WTC11 (cell line): ENCODE data around the gene CPTP. TPM values are rescaled to one million over a fixed set of nuclear protein-coding genes. Genes with fewer than 3 reads are reported as not detected.

Experiments
- ATAC-seq: fragments of 200-7000 bp; cut with Tn5 transposase; 2 replicates; pipeline ENCODE4 v1.10.0; 2021; ENCODE audit warnings: mild to moderate bottlenecking, moderate library complexity
- CTCF ChIA-PET: fragments of 300-600 bp; sonication (Branson Sonifier 250); formaldehyde crosslinking; loops from one replicate; lab custom pipeline; 2021; ENCODE audit warnings: antibody characterized with exemption; lab: Charles Lee
- POLR2A ChIA-PET: fragments of 350-600 bp; sonication (Branson Sonifier 250); formaldehyde crosslinking; loops from one replicate; lab custom pipeline; 2021; ENCODE audit warnings: antibody characterized with exemption; lab: Charles Lee
- DNase-seq: peaks from one replicate; pipeline ENCODE4 v3.0.0; 2021; ENCODE audit warnings: low spot score
- H3K27ac Mint-ChIP-seq: 2 replicates; pipeline ENCODE4 v1.8.0; 2021; ENCODE audit warnings: mixed read lengths
- H3K27me3 Mint-ChIP-seq: 2 replicates; pipeline ENCODE4 v1.8.0; 2021; ENCODE audit warnings: low read depth, mild to moderate bottlenecking, moderate library complexity, mixed read lengths
- H3K36me3 Mint-ChIP-seq: 2 replicates; pipeline ENCODE4 v1.8.0; 2021; ENCODE audit warnings: mixed read lengths
- H3K4me1 Mint-ChIP-seq: 2 replicates; pipeline ENCODE4 v1.8.0; 2022; ENCODE audit warnings: mixed read lengths
- H3K4me3 Mint-ChIP-seq: 2 replicates; pipeline ENCODE4 v1.8.0; 2021; ENCODE audit warnings: mild to moderate bottlenecking, moderate library complexity, mixed read lengths
- H3K9me3 Mint-ChIP-seq: 2 replicates; pipeline ENCODE4 v1.8.0; 2021; ENCODE audit warnings: mixed read lengths
- CBFB ChIP-seq: sonication (generic); formaldehyde crosslinking; IDR thresholded peaks from 2 replicates; pipeline ENCODE4 v1.8.1; 2022; ENCODE audit warnings: mild to moderate bottlenecking, low read depth, missing genetic modification reagents
- ELF4 ChIP-seq: sonication (generic); formaldehyde crosslinking; IDR thresholded peaks from 2 replicates; pipeline ENCODE4 v1.8.1; 2022; ENCODE audit warnings: low read depth, mild to moderate bottlenecking, moderate library complexity, missing genetic modification reagents
- ESRRA ChIP-seq: sonication (generic); formaldehyde crosslinking; IDR thresholded peaks from 2 replicates; pipeline ENCODE4 v1.8.1; 2022; ENCODE audit warnings: mild to moderate bottlenecking, missing genetic modification reagents, borderline replicate concordance
- FOXK1 ChIP-seq: sonication (generic); formaldehyde crosslinking; IDR thresholded peaks from 2 replicates; pipeline ENCODE4 v1.8.0; 2022; ENCODE audit warnings: mild to moderate bottlenecking, moderate library complexity, missing genetic modification reagents
- GTF2I ChIP-seq: fragments of 250-450 bp; sonication (Bioruptor Pico); conservative IDR thresholded peaks from 2 replicates; pipeline ENCODE4 v1.4.0; 2021; ENCODE audit warnings: mild to moderate bottlenecking
- NR1H2 ChIP-seq: sonication (generic); formaldehyde crosslinking; IDR thresholded peaks from 2 replicates; pipeline ENCODE4 v1.9.0; 2021; ENCODE audit warnings: mild to moderate bottlenecking, moderate library complexity, missing genetic modification reagents
- NR3C1 ChIP-seq: sonication (generic); formaldehyde crosslinking; conservative IDR thresholded peaks from 2 replicates; pipeline ENCODE4 v1.8.1; 2023; ENCODE audit warnings: low read depth, mild to moderate bottlenecking, missing genetic modification reagents
- PRRX2 ChIP-seq: fragments of 250-450 bp; sonication (Bioruptor Pico); IDR thresholded peaks from 2 replicates; pipeline ENCODE4 v1.8.0; 2021; ENCODE audit warnings: mild to moderate bottlenecking
- SP1 ChIP-seq: sonication (generic); formaldehyde crosslinking; conservative IDR thresholded peaks from 2 replicates; pipeline ENCODE4 v1.8.1; 2022; ENCODE audit warnings: missing genetic modification reagents
- TP53 ChIP-seq: sonication (generic); formaldehyde crosslinking; IDR thresholded peaks from 2 replicates; pipeline ENCODE4 v1.8.1; 2023; ENCODE audit warnings: mild to moderate bottlenecking, missing genetic modification reagents
- total RNA-seq: library from RNA; stranded (reverse); gene quantifications from 3 replicates; pipeline ENCODE4 v1.2.3, GENCODE V29; 2021
- TF ChIP-seq, protein P1 (sequence below): sonication (generic); formaldehyde crosslinking; IDR thresholded peaks from 2 replicates; pipeline ENCODE4 v1.8.1; 2023; ENCODE audit warnings: mild to moderate bottlenecking, missing genetic modification reagents, moderate library complexity
- TF ChIP-seq, protein P2 (sequence below): sonication (generic); formaldehyde crosslinking; IDR thresholded peaks from 2 replicates; pipeline ENCODE4 v1.8.0; 2022; ENCODE audit warnings: missing genetic modification reagents
- TF ChIP-seq, protein P3 (sequence below): fragments of 250-450 bp; sonication (Bioruptor Pico); IDR thresholded peaks from 2 replicates; pipeline ENCODE4 v2.1.2; 2022; ENCODE audit warnings: mild to moderate bottlenecking, moderate library complexity
- TF ChIP-seq, protein P4 (sequence below): fragments of 250-450 bp; sonication (Bioruptor Pico); IDR thresholded peaks from 2 replicates; pipeline ENCODE4 v1.9.0; 2021; ENCODE audit warnings: moderate library complexity, mild to moderate bottlenecking, inconsistent platforms, borderline replicate concordance
- TF ChIP-seq, protein P5 (sequence below): fragments of 250-450 bp; sonication (Bioruptor Pico); IDR thresholded peaks from 2 replicates; pipeline ENCODE4 v1.8.0; 2021; ENCODE audit warnings: mild to moderate bottlenecking
- TF ChIP-seq, protein P6 (sequence below): sonication (generic); formaldehyde crosslinking; IDR thresholded peaks from 2 replicates; pipeline ENCODE4 v1.8.0; 2022; ENCODE audit warnings: mild to moderate bottlenecking, missing genetic modification reagents
- TF ChIP-seq, protein P7 (sequence below): sonication (generic); formaldehyde crosslinking; IDR thresholded peaks from 2 replicates; pipeline ENCODE4 v1.8.0; 2023; ENCODE audit warnings: missing genetic modification reagents
- TF ChIP-seq, protein P8 (sequence below): sonication (generic); formaldehyde crosslinking; IDR thresholded peaks from 2 replicates; pipeline ENCODE4 v1.8.0; 2023; ENCODE audit warnings: mild to moderate bottlenecking, missing genetic modification reagents
- TF ChIP-seq, protein P9 (sequence below): fragments of 250-450 bp; sonication (Bioruptor Pico); IDR thresholded peaks from 2 replicates; pipeline ENCODE4 v1.9.0; 2021; ENCODE audit warnings: mild to moderate bottlenecking
- TF ChIP-seq, protein P10 (sequence below): sonication (generic); formaldehyde crosslinking; conservative IDR thresholded peaks from 2 replicates; pipeline ENCODE4 v1.8.1; 2022; ENCODE audit warnings: mild to moderate bottlenecking, missing genetic modification reagents

CPTP gene
- total RNA-seq, 1 experiment from 2014 or later, result 14.4 TPM

DNA sequence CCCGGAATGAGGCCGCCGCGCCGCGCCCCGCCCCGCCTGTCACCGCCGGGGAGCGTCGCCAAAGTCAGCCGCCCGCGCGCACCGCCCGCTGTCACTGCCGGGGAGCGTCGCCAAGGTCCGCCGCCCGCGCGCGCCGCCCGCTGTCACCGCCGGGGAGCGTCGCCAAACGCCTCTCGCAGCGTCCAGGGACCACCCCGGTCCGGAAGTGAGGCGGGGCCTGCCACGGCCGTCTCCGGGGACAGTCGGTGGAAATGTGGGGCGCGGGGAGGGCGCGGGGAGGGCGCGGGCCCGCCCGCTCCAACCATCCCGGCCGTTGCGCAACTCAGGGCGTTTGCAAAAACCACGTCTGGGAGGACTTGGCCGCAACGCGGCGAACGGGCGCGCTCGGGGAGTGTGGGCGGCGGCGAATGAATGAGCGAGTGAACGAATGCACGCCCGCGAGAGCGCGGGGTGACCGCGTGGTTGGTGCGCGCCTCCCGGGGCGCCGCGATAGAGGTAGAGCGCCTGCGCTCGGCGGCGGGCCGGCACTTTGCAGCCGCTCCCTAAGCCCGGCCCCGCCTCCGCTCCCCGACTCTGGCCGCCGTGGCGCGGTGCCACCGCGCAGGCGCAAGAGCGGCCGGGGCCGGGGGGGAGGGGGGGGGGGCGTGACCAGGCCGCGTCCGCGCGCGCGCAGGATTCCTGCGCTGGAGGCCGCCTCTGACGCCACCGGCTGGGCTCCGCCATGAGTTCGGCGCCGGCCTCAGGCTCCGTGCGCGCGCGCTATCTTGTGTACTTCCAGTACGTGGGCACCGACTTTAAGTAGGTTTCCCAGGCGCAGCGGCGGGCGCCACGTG, 16.5 kb upstream of the CPTP start, which contains the start of the genes ACAP3 and PUSL1:
Gene ACAP3, minus strand, starts transcription at position 8 of the 833 bp plus-strand sequence. CDS start 115 bp downstream, outside the sequence.
Gene PUSL1, plus strand, starts transcription at position 675 of the 833 bp plus-strand sequence. Its CDS starts 47 bp downstream, at position 722.
- peaks cover 21% of the 10 kb centered on the region for H3K4me1 Mint-ChIP-seq
- H3K9me3 Mint-ChIP-seq, result no peaks in the 10 kb centered on the region
- ATAC-seq (peak; percentile 40), DNase-seq (peak; percentile 82)
- CTCF ChIA-PET, result interaction anchor here (0.5 kb wide), 1 partner anchor 191 kb away, joined by 3 read pairs; no protein-coding TSS in a partner anchor
- peaks cover 6% of the 10 kb centered on the region; the same call in 1 of the 2 replicates for H3K27me3 Mint-ChIP-seq
- H3K36me3 Mint-ChIP-seq, result peaks cover 5% of the 10 kb centered on the region; the same call in 1 of the 2 replicates
- 0 out of 2 replicates have a peak within 1 kb of the TSS, but pooled peaks have one; percentile 32 for H3K27ac Mint-ChIP-seq
- H3K4me3 Mint-ChIP-seq, result peak within 1 kb of the TSS; percentile 71
- POLR2A ChIA-PET, result no interaction called here
- TF ChIP-seq, protein P1, sequence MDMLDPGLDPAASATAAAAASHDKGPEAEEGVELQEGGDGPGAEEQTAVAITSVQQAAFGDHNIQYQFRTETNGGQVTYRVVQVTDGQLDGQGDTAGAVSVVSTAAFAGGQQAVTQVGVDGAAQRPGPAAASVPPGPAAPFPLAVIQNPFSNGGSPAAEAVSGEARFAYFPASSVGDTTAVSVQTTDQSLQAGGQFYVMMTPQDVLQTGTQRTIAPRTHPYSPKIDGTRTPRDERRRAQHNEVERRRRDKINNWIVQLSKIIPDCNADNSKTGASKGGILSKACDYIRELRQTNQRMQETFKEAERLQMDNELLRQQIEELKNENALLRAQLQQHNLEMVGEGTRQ, result peak; percentile 31; the same call in 1 of the 2 replicates
- TF ChIP-seq, protein P2, sequence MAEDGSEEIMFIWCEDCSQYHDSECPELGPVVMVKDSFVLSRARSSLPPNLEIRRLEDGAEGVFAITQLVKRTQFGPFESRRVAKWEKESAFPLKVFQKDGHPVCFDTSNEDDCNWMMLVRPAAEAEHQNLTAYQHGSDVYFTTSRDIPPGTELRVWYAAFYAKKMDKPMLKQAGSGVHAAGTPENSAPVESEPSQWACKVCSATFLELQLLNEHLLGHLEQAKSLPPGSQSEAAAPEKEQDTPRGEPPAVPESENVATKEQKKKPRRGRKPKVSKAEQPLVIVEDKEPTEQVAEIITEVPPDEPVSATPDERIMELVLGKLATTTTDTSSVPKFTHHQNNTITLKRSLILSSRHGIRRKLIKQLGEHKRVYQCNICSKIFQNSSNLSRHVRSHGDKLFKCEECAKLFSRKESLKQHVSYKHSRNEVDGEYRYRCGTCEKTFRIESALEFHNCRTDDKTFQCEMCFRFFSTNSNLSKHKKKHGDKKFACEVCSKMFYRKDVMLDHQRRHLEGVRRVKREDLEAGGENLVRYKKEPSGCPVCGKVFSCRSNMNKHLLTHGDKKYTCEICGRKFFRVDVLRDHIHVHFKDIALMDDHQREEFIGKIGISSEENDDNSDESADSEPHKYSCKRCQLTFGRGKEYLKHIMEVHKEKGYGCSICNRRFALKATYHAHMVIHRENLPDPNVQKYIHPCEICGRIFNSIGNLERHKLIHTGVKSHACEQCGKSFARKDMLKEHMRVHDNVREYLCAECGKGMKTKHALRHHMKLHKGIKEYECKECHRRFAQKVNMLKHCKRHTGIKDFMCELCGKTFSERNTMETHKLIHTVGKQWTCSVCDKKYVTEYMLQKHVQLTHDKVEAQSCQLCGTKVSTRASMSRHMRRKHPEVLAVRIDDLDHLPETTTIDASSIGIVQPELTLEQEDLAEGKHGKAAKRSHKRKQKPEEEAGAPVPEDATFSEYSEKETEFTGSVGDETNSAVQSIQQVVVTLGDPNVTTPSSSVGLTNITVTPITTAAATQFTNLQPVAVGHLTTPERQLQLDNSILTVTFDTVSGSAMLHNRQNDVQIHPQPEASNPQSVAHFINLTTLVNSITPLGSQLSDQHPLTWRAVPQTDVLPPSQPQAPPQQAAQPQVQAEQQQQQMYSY (CRISPR knock-in tag), result no peak
- TF ChIP-seq, protein P3, sequence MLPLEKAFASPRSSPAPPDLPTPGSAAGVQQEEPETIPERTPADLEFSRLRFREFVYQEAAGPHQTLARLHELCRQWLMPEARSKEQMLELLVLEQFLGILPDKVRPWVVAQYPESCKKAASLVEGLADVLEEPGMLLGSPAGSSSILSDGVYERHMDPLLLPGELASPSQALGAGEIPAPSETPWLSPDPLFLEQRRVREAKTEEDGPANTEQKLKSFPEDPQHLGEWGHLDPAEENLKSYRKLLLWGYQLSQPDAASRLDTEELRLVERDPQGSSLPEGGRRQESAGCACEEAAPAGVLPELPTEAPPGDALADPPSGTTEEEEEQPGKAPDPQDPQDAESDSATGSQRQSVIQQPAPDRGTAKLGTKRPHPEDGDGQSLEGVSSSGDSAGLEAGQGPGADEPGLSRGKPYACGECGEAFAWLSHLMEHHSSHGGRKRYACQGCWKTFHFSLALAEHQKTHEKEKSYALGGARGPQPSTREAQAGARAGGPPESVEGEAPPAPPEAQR (CRISPR knock-in tag), result no peak
- TF ChIP-seq SP1 (CRISPR knock-in tag) (peak; percentile 68), GTF2I (no peak), TP53 (no peak), FOXK1 (CRISPR knock-in tag) (peak; percentile 76), NR3C1 (CRISPR knock-in tag) (0 out of 2 replicates have a peak, but pooled peaks have one; percentile 46), NR1H2 (CRISPR knock-in tag) (no peak), ESRRA (CRISPR knock-in tag) (peak; percentile 79; the same call in 1 of the 2 replicates), PRRX2 (no peak), ELF4 (CRISPR knock-in tag) (no peak), CBFB (CRISPR knock-in tag) (no peak)
- TF ChIP-seq, protein P4, sequence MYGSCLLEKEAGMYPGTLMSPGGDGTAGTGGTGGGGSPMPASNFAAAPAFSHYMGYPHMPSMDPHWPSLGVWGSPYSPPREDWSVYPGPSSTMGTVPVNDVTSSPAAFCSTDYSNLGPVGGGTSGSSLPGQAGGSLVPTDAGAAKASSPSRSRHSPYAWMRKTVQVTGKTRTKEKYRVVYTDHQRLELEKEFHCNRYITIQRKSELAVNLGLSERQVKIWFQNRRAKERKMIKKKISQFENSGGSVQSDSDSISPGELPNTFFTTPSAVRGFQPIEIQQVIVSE (CRISPR knock-in tag), result no peak
- TF ChIP-seq, protein P5, sequence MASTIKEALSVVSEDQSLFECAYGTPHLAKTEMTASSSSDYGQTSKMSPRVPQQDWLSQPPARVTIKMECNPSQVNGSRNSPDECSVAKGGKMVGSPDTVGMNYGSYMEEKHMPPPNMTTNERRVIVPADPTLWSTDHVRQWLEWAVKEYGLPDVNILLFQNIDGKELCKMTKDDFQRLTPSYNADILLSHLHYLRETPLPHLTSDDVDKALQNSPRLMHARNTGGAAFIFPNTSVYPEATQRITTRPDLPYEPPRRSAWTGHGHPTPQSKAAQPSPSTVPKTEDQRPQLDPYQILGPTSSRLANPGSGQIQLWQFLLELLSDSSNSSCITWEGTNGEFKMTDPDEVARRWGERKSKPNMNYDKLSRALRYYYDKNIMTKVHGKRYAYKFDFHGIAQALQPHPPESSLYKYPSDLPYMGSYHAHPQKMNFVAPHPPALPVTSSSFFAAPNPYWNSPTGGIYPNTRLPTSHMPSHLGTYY (CRISPR knock-in tag), result no peak
- TF ChIP-seq, protein P6, sequence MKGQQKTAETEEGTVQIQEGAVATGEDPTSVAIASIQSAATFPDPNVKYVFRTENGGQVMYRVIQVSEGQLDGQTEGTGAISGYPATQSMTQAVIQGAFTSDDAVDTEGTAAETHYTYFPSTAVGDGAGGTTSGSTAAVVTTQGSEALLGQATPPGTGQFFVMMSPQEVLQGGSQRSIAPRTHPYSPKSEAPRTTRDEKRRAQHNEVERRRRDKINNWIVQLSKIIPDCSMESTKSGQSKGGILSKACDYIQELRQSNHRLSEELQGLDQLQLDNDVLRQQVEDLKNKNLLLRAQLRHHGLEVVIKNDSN (CRISPR knock-in tag), result no peak
- TF ChIP-seq, protein P7, sequence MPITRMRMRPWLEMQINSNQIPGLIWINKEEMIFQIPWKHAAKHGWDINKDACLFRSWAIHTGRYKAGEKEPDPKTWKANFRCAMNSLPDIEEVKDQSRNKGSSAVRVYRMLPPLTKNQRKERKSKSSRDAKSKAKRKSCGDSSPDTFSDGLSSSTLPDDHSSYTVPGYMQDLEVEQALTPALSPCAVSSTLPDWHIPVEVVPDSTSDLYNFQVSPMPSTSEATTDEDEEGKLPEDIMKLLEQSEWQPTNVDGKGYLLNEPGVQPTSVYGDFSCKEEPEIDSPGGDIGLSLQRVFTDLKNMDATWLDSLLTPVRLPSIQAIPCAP (CRISPR knock-in tag), result no peak
- TF ChIP-seq, protein P8, sequence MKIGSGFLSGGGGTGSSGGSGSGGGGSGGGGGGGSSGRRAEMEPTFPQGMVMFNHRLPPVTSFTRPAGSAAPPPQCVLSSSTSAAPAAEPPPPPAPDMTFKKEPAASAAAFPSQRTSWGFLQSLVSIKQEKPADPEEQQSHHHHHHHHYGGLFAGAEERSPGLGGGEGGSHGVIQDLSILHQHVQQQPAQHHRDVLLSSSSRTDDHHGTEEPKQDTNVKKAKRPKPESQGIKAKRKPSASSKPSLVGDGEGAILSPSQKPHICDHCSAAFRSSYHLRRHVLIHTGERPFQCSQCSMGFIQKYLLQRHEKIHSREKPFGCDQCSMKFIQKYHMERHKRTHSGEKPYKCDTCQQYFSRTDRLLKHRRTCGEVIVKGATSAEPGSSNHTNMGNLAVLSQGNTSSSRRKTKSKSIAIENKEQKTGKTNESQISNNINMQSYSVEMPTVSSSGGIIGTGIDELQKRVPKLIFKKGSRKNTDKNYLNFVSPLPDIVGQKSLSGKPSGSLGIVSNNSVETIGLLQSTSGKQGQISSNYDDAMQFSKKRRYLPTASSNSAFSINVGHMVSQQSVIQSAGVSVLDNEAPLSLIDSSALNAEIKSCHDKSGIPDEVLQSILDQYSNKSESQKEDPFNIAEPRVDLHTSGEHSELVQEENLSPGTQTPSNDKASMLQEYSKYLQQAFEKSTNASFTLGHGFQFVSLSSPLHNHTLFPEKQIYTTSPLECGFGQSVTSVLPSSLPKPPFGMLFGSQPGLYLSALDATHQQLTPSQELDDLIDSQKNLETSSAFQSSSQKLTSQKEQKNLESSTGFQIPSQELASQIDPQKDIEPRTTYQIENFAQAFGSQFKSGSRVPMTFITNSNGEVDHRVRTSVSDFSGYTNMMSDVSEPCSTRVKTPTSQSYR (CRISPR knock-in tag), result no peak
- TF ChIP-seq, protein P9, sequence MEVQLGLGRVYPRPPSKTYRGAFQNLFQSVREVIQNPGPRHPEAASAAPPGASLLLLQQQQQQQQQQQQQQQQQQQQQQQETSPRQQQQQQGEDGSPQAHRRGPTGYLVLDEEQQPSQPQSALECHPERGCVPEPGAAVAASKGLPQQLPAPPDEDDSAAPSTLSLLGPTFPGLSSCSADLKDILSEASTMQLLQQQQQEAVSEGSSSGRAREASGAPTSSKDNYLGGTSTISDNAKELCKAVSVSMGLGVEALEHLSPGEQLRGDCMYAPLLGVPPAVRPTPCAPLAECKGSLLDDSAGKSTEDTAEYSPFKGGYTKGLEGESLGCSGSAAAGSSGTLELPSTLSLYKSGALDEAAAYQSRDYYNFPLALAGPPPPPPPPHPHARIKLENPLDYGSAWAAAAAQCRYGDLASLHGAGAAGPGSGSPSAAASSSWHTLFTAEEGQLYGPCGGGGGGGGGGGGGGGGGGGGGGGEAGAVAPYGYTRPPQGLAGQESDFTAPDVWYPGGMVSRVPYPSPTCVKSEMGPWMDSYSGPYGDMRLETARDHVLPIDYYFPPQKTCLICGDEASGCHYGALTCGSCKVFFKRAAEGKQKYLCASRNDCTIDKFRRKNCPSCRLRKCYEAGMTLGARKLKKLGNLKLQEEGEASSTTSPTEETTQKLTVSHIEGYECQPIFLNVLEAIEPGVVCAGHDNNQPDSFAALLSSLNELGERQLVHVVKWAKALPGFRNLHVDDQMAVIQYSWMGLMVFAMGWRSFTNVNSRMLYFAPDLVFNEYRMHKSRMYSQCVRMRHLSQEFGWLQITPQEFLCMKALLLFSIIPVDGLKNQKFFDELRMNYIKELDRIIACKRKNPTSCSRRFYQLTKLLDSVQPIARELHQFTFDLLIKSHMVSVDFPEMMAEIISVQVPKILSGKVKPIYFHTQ, result no peak
- TF ChIP-seq, protein P10, sequence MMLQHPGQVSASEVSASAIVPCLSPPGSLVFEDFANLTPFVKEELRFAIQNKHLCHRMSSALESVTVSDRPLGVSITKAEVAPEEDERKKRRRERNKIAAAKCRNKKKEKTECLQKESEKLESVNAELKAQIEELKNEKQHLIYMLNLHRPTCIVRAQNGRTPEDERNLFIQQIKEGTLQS (CRISPR knock-in tag), result no peak
